GM12801 (cell line): ENCODE results near the gene KIFBP.

ENCODE experiments used
- TF ChIP-seq, protein P1 (sequence below): IDR thresholded peaks from one replicate; pipeline ENCODE4 v1.5.1; 2011; ENCODE audit warnings: control low read depth; ENCODE audit not compliant: insufficient read length; ENCODE audit errors: extremely low read depth

Gene KIFBP

DNA sequence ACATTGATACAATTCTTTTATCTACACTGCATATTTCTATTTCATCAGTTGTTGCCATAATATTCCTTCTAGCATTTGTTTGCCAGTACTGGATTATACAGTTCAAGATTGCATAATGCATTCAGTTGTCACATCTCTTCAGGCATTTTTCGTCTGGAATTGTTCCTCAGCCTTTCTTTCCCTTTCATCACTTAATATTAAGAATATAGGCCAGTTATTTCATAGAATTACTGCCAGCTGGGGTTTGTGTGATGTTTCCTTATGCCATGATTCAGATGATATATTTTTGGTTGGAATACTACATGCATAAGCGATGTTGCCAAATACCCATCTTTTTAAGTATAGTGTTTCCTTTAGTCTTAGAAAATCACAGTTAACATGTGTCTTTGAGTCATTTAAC, 20.8 kb downstream of the KIFBP start:
- TF ChIP-seq, protein P1, sequence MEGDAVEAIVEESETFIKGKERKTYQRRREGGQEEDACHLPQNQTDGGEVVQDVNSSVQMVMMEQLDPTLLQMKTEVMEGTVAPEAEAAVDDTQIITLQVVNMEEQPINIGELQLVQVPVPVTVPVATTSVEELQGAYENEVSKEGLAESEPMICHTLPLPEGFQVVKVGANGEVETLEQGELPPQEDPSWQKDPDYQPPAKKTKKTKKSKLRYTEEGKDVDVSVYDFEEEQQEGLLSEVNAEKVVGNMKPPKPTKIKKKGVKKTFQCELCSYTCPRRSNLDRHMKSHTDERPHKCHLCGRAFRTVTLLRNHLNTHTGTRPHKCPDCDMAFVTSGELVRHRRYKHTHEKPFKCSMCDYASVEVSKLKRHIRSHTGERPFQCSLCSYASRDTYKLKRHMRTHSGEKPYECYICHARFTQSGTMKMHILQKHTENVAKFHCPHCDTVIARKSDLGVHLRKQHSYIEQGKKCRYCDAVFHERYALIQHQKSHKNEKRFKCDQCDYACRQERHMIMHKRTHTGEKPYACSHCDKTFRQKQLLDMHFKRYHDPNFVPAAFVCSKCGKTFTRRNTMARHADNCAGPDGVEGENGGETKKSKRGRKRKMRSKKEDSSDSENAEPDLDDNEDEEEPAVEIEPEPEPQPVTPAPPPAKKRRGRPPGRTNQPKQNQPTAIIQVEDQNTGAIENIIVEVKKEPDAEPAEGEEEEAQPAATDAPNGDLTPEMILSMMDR, result no peak

DNA sequence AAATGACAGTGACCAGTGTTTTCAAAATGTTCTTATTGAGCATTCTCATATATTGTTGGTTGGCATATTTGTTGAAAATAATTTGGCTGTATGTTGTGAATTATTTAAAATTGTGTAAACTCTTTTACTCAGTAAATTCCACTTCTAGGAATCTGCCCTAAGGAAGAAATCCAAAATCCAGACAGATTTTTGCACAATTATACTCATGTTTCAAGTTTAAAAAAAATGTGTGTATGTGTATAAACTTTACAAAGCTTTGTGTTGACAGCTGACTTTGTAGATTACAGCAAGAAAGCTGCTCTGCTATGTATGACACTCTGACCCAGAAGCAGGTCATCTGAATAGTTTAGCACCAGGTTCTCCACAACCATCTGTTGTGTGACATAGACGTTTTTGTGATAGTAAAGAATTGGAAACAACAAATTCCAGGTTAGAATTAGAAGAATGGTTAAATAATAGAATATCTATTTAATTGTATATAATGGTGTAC, 21.6 kb downstream of the KIFBP start:
- TF ChIP-seq, protein P1, result no peak

DNA sequence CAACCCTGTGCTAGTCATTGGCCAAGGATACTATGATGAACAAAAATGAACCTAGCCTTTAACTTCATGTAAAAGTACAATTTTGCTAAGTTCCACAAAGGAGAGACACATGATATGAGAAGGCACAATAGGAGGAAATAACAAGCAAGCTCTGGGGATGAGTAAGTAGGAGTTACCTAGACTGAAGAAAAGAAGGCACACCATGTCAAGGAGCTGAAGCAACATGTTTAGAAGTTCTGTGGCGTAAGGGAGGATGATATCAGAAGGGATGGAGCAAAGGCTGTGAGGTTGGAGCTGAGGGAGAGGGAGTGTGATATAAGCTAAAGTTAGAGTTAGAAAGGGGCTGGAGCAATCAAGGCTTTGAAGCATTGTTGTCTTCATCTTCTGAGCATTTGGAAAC, 25.6 kb downstream of the KIFBP start:
- TF ChIP-seq, protein P1, result no peak

DNA sequence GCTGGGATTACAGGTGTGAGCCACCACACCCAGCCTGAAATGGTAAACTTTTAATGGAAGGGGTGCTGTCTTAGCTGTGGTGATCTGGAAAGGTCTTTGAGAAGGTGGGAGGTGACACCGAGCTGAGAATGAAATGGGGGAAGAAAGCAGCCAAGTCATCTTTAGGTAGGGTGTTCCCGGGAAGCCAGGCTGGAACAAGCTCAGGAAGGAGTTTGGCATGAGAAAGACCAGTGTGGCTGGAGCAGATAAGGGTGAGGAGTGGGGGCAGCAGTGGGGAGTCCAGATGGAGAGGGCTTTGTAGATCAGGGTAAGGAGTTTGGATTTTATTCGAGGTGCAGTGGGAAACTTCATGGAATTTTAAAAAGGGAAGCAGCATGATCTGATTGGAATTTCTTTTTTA, 30.0 kb downstream of the KIFBP start:
- TF ChIP-seq, protein P1, result no peak

DNA sequence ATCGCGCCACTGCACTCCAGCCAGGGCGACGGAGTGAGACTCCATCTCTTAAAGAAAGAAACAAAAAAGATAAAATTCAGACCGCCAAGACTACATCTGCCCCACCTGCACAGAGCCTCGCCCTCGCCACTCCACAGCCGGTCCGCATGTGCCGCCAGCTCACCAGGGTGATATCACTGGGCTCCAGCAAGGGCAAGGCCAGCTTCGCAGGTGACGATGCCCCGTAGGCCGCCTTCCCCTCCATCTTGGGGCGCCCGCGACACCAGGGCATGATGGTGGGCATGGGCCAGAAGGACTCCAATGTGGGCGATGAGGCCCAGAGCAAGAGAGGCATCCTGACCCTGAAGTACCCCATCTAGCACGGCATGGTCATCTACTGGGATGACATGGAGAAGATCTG, 34.0 kb downstream of the KIFBP start:
- TF ChIP-seq, protein P1, result no peak

DNA sequence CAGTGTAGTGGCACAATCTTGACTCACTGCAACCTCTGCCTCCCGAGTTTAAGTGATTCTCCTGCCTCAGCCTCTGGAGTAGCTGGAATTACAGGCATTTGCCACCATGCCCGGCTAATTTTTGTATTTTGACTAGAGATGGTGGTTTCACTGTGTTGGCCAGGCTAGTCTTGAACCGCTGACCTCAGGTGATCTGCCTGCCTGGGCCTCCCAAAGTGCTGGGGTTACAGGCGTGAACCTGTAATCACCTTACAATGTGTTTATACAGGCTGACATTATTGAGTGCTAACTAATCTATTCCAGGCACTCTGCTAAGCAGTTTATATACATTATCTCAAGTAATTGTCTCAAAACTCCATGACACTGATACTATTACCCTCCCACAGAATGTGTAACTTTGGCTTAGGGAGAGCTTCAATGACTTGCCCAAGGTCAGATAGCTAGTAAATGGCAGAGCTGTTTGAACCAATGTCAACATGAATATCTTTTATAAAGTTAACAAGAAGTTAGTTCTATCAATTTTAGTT, 36.8 kb downstream of the KIFBP start:
- TF ChIP-seq, protein P1, result no peak

DNA sequence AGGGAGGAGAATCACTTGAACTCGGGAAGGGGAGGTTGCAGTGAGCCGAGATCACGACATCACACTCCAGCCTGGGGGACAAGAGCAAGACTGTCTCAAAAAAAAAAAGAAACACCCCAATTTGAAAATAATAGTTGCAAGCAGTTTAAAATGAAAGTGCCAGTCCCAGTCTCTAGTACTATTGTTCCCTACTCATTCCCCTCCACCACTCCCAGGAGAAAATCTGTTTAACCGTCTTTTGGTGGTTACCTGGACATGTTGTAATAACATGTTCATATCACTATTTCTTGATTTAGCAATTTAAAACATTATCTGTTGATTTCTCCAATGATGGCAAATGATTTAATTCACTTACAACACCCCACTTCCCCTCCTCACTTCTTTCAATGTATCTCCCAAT, 44.7 kb downstream of the KIFBP start:
- TF ChIP-seq, protein P1, result no peak
